ENCODE measurements around the gene NAT8. TPM values are rescaled to one million over a fixed set of nuclear protein-coding genes. Genes with fewer than 3 reads are reported as not detected.
"Not testable (repeated sequence)": the region's sequence is repeated elsewhere in the genome, so short reads cannot be mapped to it uniquely, and the experiment has no call there.

NAT8 gene, protein sequence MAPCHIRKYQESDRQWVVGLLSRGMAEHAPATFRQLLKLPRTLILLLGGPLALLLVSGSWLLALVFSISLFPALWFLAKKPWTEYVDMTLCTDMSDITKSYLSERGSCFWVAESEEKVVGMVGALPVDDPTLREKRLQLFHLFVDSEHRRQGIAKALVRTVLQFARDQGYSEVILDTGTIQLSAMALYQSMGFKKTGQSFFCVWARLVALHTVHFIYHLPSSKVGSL
- total RNA-seq (ENCODE audit: low replicate concordance) = not detected in 2 replicates

DNA sequence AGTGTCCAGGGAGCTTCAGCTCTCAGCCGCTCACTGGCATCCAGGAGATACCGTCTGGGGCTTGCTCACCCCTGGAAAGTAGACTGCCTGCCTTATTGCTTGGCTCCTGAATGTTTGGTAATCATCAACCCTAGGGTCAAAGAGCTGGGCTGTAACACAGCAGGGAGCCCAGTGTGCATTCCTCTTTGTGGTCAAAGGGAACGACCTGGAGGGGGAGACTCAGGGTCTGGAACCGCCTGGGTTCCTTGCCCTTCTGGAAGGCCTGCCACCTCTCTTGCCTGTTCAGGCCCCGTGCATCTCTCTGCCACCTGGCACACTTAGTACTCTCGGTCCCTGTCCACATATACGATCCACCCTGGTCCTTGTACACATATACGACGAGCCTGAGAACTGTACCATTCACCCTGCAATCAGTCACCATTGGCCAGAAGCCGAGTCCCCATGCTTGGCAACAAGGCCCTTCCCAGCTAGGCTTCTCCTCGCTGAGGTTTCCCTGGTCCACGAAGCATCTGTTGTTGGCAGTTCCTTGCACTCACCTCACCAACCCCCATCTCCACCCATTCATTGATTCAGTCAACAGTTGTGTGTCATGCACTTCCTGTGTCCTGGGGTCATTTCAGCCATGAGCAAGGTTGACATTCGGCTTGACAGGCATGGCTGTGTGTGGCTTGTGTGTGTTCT is at the start of gene NAT8:
TSS of gene NAT8 (minus strand) at position 85 of the 681 bp plus-strand sequence. CDS start 794 bp downstream, outside the sequence.
- H3K4me3 ChIP-seq (ENCODE audit: low read depth, low read length) = no peak within 1 kb of the TSS
- DNase-seq (ENCODE audit: low read depth) = no peak
- TF ChIP-seq, protein P1, sequence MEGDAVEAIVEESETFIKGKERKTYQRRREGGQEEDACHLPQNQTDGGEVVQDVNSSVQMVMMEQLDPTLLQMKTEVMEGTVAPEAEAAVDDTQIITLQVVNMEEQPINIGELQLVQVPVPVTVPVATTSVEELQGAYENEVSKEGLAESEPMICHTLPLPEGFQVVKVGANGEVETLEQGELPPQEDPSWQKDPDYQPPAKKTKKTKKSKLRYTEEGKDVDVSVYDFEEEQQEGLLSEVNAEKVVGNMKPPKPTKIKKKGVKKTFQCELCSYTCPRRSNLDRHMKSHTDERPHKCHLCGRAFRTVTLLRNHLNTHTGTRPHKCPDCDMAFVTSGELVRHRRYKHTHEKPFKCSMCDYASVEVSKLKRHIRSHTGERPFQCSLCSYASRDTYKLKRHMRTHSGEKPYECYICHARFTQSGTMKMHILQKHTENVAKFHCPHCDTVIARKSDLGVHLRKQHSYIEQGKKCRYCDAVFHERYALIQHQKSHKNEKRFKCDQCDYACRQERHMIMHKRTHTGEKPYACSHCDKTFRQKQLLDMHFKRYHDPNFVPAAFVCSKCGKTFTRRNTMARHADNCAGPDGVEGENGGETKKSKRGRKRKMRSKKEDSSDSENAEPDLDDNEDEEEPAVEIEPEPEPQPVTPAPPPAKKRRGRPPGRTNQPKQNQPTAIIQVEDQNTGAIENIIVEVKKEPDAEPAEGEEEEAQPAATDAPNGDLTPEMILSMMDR (IDR thresholded peaks at IDR 0.05; ENCODE audit: insufficient read depth, low read length) = no peak

DNA sequence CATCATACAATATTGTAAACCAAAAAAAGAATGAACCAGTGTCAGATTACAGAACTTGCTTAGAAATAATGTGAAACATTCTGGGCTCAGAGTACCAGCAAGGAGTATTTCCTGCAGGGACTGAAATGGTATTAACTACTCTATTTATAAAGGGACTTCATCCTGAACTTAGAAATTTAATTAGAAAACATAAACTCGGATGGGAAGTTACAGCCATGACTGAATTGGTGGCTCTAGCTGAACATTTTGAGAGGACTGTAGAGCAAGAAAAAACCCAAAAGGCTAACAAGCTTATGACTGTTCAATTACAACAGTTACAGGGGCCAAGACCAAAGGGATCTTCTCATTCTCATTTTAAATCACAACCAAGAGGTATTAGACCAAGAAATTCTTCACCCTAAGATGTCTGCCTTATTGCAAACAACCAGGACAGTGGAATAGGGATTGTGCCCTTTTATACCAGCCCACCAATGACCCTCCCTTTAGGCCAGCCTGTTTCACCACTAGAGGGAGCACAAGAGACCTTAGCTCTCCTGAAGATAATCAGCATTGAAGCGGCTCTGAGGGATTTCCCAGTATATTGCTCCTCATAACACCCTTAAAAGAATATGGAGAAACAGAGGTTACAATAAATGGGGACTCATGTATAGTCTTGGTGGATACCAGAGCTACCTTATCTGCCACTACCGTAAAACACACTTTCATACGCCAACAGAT is 48.3 kb upstream of the NAT8 start:
- H3K4me3 ChIP-seq (ENCODE audit: low read depth, low read length) = not testable (repeated sequence)
- TF ChIP-seq, protein P1 (IDR thresholded peaks at IDR 0.05; ENCODE audit: insufficient read depth, low read length) = peak; percentile 60
- DNase-seq (ENCODE audit: low read depth) = peak; percentile 24

DNA sequence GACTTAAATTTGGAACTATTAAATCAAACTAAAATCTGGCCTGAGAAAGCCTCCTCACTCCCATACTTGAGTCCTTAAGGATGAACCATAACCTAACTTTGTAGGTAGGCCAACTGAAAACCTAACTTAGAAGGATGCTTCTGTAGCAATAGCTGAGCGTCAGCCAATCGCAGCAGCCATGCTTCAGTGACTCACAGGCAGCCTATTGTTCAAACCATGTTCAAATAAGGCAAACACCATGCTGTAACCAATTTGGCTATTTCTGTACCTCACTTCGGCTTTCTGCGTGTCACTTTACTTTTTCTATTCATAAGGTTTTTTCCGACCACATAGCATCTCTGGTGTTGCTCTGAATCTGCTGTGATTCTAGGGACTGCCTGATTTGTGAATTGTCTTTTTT is 46.3 kb upstream of the NAT8 start:
- not testable (repeated sequence) for DNase-seq (ENCODE audit: low read depth); H3K4me3 ChIP-seq (ENCODE audit: low read depth, low read length)

DNA sequence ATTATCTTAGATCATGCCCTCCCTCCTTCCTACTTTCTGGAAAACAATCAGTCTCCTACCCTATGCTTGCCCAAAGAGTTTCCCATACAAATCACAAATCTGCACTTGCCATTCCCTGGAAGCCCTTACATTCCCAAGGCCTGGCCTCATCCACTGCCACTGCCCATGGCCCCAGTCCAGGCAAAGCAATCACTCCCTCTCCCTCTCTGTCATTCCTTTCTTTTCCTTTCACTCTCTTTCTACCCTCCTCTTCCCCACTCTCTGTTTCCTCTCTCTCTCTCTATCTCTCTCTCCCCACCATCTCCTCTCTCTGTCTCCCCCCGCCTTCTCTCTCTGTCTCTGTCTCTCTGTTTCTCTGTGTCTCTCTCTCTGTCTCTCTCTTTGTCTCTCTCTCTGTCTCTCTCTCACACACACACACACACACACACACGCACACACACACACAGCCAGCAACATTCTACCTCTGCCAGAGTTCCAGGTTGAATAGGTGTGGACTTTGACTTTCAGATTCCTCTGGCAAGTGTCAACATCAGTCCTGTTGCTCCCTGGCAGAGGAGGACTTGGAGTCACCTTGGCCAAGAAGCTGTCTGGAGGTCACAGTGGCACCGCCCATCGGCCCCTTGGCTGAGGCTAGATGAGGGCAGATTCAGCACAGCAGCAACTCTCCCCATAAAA is 43.7 kb upstream of the NAT8 start:
- no peak overlapping the region for H3K4me3 ChIP-seq (ENCODE audit: low read depth, low read length)
- peak; percentile 10 for DNase-seq (ENCODE audit: low read depth)
- TF ChIP-seq, protein P1 (IDR thresholded peaks at IDR 0.05; ENCODE audit: insufficient read depth, low read length) = no peak

DNA sequence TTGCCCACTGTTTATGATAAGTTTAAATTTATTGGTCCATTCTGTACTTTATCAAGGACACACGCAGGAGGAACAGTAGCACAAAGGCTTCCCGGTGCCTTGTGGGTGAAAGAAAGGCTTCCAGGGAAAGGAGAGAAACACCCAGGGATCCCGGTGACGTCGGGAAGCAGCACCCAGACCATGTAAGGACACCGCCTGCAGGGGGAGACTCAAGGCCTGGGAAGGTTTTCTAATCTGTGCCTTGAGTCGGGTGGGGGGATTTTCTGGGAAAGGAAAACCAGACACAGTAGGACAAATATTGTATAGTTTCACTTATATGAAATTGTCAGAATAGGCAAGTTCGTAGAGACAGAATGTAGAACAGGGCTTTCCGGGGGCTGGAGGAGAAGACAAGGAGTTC is 42.7 kb upstream of the NAT8 start:
- DNase-seq (ENCODE audit: low read depth); H3K4me3 ChIP-seq (ENCODE audit: low read depth, low read length): not testable (repeated sequence)

DNA sequence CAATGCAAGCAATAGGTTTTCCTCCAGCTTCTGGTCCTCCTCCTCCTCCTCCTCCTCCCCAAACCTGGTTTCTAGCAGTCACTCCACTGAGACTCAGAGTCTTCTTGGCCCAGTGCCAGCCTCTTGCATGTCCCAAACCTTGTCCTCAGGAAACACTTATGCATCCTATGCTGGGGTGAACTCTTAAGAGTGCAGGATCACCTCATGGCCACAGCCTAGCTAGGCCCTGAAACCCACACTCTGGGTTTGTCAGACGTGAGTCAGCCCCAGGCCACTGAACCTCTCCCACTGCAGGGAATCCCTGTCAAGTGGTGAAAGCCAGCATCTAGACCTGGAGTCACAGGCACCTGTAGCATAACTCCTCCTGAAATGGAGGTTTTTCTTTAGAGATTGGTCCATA is 42.1 kb upstream of the NAT8 start:
- DNase-seq (ENCODE audit: low read depth); H3K4me3 ChIP-seq (ENCODE audit: low read depth, low read length): not testable (repeated sequence)

DNA sequence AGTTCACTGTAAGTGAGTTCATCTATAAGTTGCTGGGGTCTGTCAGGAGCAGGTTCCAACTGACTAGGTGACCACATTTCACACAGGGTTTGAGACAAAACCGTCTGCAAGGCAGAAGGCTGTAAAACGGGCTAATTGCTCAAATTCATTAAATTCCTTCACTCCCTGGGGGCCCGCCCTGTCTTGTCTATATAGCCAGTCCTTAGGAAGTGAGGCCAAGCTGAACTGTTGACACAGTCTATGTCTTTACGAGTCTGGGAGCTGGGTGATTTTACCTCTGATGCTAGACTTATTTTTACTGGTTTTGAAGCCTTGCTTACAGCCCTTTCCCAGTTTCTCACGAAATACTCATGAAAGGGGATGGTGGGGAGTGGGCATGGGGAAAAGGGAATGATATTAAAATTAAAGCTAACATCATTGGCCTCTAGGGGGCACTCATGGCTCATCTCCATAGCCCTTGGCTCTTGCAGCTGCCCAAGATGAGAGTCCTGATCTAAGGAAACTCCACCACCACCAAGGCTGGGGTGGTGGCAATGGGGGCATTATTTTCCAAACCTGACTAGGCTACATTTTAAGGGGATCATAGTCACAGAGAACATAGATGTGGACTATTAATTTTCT is 37.8 kb upstream of the NAT8 start:
- TF ChIP-seq, protein P1 (IDR thresholded peaks at IDR 0.05; ENCODE audit: insufficient read depth, low read length) = peak; percentile 54

DNA sequence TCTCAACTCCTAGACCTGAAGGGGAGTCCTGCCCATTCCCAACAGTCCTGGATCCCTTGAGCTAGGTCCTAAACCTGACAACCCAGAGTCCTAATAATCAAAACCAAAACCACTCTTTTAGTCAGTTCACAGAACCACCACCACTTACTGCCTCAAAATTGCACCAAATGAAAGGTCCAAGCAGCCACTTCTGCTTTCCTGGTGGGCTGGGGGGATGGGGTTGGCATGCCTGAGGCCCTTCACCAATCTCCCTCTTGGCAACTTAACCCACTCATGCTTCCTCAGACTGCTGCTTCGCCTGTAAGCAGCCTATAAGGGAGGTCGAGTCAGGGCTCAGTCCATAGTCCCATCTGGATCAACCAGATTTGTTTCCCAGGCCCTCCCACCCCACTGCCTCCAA is 37.0 kb upstream of the NAT8 start:
- DNase-seq (ENCODE audit: low read depth); H3K4me3 ChIP-seq (ENCODE audit: low read depth, low read length): not testable (repeated sequence)

More for the DNA sequence above, 37.8 kb upstream of the NAT8 start:
- H3K4me3 ChIP-seq (ENCODE audit: low read depth, low read length) = not testable (repeated sequence)
- DNase-seq (ENCODE audit: low read depth) = peak; percentile 40

DNA sequence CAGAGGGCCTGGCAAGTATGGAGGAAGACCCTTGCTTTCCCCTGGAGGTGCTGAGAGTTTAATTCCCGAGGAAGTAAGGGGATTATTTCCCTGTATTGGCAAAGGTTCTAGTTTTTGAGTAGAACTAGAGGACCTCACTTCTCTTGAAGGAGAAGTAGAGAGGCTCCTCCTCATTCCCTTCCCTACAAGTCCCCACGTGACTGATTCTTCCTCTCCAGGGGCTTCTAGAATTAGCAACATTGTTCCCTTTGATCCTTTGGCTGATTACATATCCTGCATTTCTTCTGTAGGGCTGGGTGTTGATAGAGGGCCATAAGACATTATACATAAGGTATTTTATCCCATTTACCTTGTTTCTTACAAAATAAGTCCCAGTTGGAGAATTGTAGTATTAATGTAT is 35.8 kb upstream of the NAT8 start:
- not testable (repeated sequence) for DNase-seq (ENCODE audit: low read depth); H3K4me3 ChIP-seq (ENCODE audit: low read depth, low read length)

DNA sequence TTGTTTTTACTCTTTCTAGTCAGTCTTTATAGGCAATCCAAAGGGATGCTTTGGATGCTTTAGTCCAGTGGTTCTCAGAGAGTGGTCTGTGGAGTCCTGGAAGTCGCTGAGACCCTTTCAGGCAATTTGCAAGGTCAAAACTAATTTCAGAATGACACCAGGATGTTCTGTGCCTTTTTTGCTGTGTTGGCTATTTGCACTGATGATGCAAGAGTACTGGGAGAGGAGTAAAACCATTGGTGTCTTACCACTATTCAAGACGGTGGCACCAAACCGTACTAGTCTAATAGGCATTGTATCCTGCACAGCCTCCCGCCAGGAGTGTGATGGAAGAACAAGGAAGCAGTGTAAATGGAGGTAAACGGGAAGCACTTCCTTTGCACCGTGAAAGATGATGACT is 34.0 kb upstream of the NAT8 start:
- H3K4me3 ChIP-seq (ENCODE audit: low read depth, low read length); DNase-seq (ENCODE audit: low read depth): not testable (repeated sequence)

DNA sequence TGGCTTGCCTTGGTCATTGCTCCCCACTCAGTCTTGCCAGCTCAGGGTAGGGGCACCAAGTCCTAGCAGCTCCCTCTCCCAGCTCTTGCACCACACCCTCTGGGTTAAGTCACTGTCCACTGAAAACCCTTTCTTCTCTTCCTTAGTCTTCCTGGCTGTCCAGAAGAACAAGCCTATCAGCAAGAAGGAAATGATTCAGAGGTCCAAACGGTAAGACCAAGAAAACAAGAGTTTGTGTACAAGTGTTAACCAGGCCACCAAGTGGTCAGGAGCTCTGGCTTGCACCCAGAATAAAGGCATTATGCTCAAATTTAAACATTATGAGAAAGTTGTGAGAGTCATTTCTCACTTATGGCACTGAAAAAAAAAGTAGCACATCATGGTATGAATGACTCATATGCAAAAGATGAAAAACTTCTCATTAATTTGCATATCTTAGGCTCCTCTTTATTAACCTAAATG is 32.5 kb upstream of the NAT8 start:
- not testable (repeated sequence) for H3K4me3 ChIP-seq (ENCODE audit: low read depth, low read length); DNase-seq (ENCODE audit: low read depth)

DNA sequence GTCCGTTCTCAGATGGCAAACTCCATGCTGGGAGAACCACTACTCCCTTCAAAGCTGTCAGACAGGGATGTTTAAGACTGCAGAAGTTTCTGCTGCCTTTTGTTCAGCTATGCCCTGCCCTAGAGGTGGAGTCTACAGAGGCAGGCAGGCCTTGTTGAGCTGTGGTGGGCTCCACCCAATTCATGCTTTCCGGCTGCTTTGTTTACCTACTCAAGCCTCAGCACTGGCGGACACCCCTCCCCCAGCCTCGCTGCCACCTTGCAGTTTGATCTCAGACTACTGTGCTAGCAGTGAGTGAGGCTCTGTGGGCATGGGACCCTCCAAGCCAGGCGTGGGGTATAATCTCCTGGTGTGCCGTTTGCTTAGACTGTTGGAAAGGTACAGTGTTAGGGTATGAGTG is 27.8 kb upstream of the NAT8 start:
- not testable (repeated sequence) for DNase-seq (ENCODE audit: low read depth)

More for the DNA sequence above, 27.8 kb upstream of the NAT8 start:
- not testable (repeated sequence) for H3K4me3 ChIP-seq (ENCODE audit: low read depth, low read length)

All from fibroblast of the aortic adventitia (primary cell).